ENCODE measurements around the gene PDX1.

DNA sequence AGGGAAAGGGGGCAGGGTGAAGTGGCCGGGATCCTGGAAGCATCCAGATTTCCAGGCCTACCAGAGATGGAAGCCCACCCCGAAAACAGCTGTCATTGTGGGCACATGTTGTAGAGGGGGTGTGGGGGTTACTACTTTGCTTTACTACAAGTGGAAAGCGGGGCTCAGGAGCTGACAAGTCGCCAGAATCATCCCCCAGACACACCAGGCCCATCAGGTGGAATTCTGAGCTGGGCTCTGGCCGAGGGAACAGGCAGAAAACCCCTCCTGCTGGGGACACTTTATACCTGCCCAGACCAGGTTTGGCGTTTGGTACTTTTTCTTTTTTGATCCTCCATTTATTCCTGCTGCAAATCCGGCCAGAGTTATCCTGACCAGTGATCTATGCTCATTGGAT lies 45.5 kb downstream of the PDX1 start:
- TF ChIP-seq EZH2 (IDR thresholded peaks at IDR 0.05; ENCODE audit: borderline replicate concordance, insufficient read depth, low read length, poor library complexity, severe bottlenecking): no peak
- TF ChIP-seq, protein P1, sequence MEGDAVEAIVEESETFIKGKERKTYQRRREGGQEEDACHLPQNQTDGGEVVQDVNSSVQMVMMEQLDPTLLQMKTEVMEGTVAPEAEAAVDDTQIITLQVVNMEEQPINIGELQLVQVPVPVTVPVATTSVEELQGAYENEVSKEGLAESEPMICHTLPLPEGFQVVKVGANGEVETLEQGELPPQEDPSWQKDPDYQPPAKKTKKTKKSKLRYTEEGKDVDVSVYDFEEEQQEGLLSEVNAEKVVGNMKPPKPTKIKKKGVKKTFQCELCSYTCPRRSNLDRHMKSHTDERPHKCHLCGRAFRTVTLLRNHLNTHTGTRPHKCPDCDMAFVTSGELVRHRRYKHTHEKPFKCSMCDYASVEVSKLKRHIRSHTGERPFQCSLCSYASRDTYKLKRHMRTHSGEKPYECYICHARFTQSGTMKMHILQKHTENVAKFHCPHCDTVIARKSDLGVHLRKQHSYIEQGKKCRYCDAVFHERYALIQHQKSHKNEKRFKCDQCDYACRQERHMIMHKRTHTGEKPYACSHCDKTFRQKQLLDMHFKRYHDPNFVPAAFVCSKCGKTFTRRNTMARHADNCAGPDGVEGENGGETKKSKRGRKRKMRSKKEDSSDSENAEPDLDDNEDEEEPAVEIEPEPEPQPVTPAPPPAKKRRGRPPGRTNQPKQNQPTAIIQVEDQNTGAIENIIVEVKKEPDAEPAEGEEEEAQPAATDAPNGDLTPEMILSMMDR (IDR thresholded peaks at IDR 0.05; ENCODE audit: poor library complexity, severe bottlenecking): no peak
- no peak for TF ChIP-seq EP300 (conservative IDR thresholded peaks at IDR 0.05; ENCODE audit: poor library complexity, severe bottlenecking)
- no peak for TF ChIP-seq REST (IDR thresholded peaks at IDR 0.05; ENCODE audit: borderline replicate concordance)
- no peak for TF ChIP-seq POLR2AphosphoS5 (IDR thresholded peaks at IDR 0.05)
- TF ChIP-seq RAD21 (conservative IDR thresholded peaks at IDR 0.05): no peak
- no peak for TF ChIP-seq SMC3 (conservative IDR thresholded peaks at IDR 0.05; ENCODE audit: poor library complexity)
